CD4-positive, alpha-beta T cell treated with Interleukin-4 for 1 hour (primary cell): ENCODE measurements around the gene CTSS.

Source experiments
- DNase-seq, 2 donors: peaks; one replicate each; pipeline ENCODE4 v3.0.0-alpha.2; 2020 to 2022

The CTSS gene

GRCh38 chr1:150696590-150696989 is 69.0 kb downstream of the CTSS start:
- DNase-seq, result no peak

DNA sequence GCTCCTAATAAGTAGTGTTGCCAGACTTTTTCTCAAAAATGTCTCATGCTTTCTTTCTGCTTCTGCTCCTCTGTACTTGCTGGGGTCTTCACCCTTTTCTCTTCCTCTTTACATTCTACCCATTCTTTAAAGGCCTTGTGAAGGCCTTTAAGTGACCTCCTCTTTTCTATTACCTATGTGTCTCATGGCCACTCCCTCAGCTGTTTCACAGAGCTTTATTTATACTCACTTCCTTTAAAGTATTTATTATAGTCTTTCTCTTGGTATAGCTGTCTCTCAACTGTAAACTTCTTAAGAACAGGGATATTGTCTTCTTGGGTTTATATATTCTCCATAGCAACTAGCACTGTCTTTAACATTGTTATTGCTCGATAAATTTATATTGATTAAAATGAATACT is 69.4 kb downstream of the CTSS start:
- DNase-seq, result peak in 1 of 2 donors; percentile 31

GRCh38 chr1:150695561-150695960 is 70.0 kb downstream of the CTSS start:
- DNase-seq, result no peak

- DNase-seq, result no peak
These were observed 72.9 kb downstream of the CTSS start for GRCh38 chr1:150692720-150693119.

- DNase-seq, result no peak
These were observed 76.8 kb downstream of the CTSS start for GRCh38 chr1:150688763-150689162.

GRCh38 chr1:150686275-150686674 is 79.3 kb downstream of the CTSS start:
- DNase-seq, result no peak

DNA sequence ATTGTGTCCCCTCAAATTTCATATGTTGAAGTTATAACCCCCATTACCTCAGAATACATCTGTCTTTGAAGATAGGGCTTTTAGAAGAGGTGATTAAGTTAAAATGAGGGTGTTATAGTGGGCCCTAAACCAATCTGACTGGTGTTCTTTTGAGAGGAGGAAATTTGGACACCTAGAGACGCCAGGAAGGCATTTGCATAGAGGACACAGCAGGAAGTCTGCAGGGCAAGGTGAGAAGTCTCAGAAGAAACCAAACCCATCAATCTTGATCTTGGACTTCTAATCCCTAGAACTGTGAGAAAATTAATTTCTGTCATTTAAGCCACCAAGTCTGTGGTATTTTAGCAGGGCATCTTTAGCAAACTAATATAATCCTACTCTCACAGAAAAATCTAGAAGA is 81.7 kb downstream of the CTSS start:
- peak in 1 of 2 donors; percentile 24 for DNase-seq
